Germinal center (tissue), 1 donor: ENCODE measurements around the gene RAB24.
A peak's percentile ranks its signal among the peaks of the same experiment; 100 is the strongest.

Experiments used
- DNase-seq: peaks from one replicate; pipeline ENCODE4 v3.0.0; 2012; ENCODE audit warnings: mixed read lengths, low spot score

RAB24 gene

GRCh38 chr5:177332896-177333260 is 29.4 kb upstream of the RAB24 start:
- DNase-seq: no peak

GRCh38 chr5:177332031-177332895 is 28.7 kb upstream of the RAB24 start:
- DNase-seq: no peak

DNA sequence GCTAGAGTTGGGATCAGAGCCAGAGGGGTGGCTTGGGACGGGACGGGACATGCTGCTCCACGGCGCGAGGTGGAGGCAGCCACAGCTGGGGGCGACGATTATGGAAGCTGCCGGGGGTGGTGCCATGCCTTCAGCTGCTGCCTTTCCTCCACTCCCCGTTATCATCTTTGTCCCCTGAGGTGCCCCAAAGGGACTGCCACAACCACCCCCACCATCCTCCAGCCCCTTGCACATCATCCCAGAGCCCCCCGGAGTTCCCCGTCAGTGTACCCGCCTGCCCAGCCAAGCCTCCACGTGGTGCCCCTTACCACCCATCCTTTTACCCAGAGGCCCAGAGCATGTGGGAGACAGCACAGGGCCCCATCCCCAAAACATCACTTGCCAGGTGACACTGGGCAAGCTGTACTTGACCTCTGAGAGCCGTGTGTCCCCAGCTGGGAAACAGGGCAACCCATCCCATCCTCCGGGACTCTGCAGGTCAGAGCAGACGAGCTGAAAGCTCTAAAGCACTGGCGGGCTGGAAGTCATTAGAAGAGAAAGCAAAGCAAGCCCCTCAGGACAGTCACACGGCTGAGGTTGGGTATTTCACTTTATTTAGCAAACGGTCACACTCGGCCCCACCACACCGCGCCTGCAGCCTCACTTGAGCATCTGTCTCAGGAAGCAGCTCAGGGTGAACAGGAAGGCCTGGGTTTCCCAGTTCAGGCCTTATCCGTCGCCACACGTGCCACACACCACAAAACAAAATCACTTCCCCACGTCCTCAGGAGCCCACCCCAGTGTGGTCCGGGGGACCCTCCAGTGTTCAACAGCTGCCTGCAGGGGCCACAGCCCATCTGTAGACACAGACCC is 27.7 kb upstream of the RAB24 start:
- DNase-seq: no peak

- DNase-seq: no peak
Observed at GRCh38 chr5:177329883-177330282, 26.4 kb upstream of the RAB24 start.

DNA sequence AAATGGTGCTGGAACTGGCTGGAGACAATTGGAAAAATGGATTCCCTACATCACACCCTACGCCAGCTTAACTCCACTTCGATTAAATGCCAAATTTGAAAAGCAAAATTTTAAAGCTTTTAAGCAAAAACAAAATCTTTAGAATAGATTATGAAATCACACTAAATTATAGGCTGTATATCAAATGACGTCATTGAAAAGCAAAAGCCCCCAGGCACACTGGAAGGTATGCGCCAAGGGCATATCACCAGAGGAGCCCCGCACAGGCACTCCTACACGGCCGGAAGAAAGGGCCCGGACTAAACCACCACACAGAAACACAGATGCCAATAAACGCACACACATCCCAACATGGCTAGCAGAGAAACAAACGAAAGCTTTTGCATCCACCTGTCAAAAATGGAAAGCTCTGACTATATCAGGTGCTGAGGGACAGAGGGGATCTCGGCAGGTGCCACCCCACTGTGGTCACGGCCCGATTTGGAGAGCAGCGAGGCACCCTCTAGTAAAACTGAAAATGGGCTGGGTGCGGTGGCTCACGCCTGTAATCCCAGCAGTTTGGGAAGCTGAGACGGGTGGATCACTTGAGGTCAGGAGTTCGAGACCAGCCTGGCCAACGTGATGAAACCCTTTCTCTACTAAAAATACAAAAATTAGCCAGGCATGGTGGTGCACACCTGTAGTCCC is 25.2 kb upstream of the RAB24 start:
- no peak for DNase-seq

DNA sequence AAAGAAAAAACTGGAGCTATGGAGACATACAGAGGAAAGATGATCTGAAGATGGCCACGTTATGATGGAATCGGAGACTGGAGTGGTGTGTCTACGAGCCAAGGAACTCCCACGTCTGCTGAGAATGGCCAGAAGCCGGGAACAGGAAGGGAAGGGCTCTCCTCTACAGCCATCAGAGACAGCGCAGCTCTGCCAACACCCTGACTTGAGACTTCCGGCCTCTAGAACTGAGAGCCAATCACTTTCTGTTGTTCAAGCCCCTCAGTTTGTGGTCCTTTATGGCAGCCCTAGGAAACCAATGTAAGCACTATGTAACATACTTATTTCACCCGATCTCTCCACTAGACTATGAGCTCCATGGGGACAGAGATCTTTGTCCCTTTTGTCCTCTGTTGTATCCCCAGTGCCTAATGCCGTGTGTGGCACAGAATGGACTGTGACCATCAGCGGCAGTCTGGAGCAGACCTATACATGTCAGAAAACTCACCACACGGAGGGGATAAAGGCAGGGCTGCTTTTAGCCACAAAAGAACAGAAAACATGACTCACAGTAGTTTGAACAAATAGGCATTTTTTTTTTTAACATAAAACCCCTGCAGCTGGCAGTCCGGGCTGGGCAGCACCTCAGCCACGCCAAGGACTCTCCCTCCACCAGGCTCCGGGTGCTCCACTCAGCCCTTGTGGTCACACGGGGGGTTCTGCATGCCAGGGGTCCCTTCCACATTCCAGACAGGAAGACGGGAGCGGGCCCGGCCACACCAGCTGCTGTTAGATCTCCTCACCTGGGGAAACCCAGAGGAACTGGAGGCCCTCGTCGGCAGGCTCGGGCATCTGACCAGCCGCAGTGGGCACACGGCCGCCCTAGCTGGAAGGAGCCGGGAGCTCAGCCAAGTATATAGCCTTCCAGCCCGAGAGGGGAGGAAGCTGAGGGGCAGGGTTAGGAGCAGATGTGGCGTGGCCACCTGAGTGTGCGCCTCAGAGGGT is 24.3 kb upstream of the RAB24 start:
- DNase-seq: no peak

DNA sequence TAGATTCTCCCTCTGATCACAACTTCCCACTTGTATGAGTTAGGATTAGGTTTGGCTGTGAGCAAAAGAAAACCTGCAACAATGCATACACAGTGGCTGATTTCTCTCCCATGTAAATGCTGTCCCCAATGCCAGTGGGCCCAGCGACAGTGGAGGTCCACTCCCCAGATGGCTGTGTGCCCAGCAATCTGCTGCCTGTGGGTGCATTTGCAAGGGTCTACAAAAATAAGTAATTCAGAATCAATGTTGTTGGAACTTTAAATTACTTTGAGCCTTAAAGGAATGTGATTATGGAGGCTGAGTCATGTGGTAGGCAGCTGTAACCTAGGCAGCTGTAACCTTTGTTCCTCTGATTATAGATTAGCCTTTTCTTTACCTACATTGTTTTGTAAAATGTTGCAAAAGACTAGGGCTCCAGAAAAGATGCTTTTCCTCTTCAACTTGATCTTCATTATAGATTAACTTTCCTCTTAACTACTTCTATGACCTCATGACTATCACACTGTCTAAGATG is 22.4 kb upstream of the RAB24 start:
- no peak for DNase-seq

GRCh38 chr5:177320879-177321278 is 17.4 kb upstream of the RAB24 start:
- DNase-seq: peak; percentile 28

- DNase-seq: no peak
Observed at GRCh38 chr5:177319913-177320588, 16.5 kb upstream of the RAB24 start.

DNA sequence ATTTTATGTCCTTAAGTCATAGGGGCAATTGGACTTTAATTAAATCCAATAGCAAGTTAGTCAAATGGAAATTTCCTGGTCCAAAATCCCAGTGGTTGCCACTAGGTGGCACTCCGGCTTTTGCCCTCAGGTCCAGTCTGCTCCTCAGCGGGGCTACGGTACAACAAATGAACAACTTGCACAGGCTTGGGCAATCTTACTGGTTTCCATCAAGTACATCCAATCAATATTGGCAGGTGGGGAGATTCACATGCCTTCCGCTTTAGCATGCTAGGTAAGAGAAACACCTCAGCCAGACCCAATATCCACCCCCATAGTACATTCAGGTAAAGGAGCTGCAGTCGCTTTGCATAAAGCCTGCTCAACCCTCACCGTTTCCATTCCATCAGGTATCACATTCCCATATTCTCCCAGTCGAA is 14.4 kb upstream of the RAB24 start:
- peak; percentile 74 for DNase-seq

- no peak for DNase-seq
Observed at GRCh38 chr5:177316005-177316404, 12.5 kb upstream of the RAB24 start.

- DNase-seq: no peak
Observed at GRCh38 chr5:177315411-177315810, 11.9 kb upstream of the RAB24 start.

DNA sequence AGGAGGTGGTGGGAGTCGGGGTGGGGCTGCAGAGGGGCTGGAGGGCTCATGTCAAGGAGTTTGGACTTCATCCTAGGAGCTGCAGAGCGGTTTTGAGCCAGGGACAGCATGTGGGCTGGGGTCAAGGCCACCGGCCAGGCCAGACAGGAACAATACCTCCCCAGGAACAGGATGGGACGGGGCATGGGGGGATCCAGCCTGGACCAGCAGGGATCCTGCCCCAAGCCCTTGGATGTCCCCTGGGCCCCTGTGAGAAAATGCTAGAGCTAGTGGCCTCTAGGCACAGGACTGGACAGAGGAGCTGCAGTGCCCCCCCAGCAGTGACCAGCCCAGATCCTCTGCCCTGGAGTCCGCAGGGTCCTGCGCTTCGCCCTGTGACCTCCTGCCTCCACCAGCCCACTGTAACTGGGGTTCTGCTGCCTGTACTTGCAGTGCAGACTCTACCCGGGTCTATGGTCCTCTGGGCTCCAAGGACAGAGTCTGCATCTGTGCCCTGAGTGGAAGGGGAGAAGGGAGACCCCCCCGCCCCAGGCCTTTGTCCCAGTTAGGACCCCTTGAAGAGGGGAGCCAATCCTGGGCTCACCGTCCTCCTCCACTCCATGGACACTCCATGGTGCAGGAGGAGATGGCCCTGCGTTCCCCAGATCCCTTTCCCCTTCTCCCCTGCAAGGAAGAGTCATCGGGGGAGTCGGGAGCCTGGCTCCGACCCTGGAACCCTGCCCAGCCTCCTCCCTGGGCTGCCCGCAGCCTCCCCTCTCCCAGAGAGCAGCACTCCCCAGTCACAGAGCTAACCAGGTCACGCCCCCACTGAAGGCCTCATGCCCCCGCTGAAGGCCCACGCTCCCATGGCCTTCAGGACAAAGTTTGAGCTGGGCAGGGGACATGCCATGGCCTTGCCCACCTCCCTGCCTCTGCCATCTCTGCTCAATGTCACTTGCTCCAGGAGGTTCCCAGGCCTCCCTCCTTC is 11.1 kb upstream of the RAB24 start:
- DNase-seq: no peak

GRCh38 chr5:177313561-177314259 is 10.2 kb upstream of the RAB24 start:
- no peak for DNase-seq

DNA sequence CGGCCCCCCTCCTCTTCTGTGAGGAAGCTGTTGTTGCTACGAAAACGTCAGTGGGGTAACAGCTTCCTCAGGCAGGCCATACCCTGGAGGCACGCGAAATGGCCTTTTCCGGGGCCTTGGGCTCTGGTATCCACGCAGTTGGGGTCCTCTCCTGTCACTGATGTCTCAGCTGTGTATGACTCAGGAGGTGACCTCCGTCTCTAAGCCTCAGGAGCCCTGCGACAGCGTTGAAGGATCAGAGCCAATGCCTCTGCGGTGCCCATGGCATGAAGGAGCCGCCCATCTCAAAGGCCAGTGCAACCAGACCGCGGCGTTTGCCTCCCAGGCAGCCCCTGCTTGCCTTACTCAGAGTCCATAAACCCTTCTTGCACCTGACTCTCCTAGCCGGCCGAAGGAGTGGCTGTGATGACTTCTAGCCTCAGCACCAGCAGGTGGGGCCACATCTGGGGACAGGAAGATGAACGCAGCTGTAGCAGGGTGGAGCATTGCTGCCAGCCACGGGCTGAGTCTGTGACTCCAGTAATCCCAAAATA is 9.2 kb upstream of the RAB24 start:
- peak; percentile 56 for DNase-seq

- peak; percentile 96 for DNase-seq
Observed at GRCh38 chr5:177311723-177312648, 8.5 kb upstream of the RAB24 start, which contains the start of gene MXD3. MXD3 (minus strand) TSS chr5:177311898; CDS start chr5:177311830, 68 bp downstream.

- DNase-seq: no peak
Observed at GRCh38 chr5:177311392-177311722, 7.8 kb upstream of the RAB24 start.
